NCI-H2107 (cell line): Measurements from ENCODE around the gene ATP5MC2.
"Not testable (repeated sequence)": the region's sequence is repeated elsewhere in the genome, so short reads cannot be mapped to it uniquely, and the experiment has no call there.

Source experiments
- DNase-seq: peaks from one replicate; lab custom pipeline; 2025; lab: John Stamatoyannopoulos, UW

Gene ATP5MC2

DNA sequence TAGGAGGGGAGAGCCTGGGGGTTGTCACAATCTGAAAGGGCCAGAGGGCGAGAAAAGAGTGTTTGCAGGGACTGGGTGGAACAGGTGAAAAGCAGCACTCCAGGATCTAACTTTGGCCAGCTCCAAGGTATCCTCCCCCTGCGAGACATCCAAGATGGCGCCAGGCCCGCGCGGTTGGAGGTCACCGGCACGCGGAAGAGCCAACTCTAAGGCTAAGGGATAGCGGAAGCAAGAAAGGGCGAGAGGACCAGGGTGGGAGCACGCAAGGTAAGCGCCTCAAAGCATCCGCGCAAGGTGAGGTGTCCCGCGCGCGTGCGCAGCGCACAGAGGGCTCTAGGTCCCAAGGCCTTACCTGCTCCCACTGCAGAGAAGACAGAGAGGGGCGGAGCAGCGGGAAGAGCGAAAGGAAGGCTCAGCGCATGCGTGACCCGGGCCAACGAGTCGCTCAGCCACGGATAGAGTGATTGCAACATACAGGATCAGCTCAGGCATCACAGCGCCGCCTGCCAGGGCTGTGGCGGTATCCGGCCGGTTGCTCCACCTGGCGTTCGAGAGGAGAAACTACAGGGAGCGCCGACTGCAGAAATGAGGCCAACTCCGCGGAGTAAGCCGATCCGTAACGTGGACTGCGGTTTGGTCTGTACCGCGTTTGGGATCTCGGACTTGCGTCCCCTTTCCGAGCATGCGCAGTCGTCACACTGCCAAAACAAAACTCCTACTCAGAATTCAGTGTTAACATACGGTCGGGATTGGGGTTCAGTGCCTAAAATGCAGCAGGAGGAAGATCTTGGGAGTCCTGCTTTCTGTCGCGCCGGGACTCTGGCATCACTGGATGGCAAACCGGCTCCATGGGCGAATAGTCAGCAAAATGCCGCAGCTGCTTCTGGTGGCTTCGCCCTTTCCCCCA, at the start of gene ATP5MC2:
ATP5MC2 (minus strand) TSS at position 383 of the 907 bp plus-strand sequence. CDS start 3,469 bp downstream, outside the sequence.
- peak; percentile 95 for DNase-seq

DNA sequence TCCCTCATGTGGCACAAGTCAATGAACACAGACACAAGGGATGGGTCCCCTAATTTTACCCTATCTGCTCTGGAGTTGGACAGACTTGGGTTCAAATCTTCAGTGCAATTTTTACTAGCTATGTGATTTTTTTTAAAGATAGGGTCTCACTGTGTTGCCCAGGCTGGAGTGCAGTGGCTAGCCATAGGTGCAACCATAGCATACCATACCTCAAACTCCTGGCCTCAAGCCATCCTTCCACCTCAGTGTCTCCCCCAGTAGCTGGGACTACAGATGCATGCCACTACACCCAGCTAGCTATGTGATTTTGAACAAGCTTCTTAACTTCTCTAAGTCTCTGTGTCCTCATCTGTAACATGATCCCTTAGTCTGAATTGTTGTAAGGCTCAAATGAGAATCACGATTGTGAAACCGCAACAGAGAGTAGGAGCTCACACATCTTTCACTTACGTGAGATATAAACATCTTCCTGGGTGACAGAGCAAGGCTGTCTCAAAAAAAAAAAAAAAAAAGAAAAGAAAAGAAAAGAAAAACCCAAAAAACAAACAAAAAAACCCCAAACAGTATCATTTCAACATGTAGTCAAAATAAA, 46.7 kb upstream of the ATP5MC2 start:
- no peak for DNase-seq

DNA sequence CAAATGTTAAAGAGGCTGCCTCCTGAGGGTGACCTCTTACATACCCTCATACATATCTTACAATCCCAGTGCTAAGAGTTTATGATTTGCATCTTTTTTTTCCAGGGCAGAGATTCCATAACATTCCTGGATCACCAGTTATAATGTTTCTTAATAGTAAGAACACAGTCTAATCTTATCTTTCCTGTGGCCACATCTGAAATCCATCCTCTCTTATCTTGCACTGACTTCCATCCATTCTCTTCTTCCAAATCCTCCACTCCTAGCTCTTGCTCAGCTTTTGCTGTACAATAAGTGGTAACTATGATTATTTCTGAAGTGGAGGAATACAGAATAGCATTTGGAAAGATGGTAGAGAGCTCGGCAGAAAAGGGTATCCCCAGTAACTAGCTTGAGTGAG, 45.1 kb upstream of the ATP5MC2 start:
- no peak for DNase-seq

DNA sequence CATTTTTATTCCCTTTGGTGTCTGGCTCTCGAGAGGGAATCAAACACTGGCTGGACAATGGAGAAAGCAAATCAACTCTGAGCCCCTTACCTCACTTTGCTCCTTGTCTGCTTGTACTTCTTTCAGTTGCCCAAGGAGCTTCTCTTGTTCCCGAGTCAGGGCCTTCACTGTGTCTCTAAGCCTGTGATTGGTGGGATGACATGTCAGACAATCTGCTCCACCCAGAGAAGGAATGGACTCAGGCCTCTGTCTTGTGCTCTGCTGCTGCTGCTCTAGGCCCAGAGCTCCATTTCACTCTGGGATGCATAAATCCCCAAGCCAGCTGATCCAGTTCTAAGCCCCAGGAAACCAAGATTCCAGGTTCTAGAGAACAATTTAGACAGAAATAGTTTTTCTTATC, 43.8 kb upstream of the ATP5MC2 start:
- DNase-seq, result no peak

DNA sequence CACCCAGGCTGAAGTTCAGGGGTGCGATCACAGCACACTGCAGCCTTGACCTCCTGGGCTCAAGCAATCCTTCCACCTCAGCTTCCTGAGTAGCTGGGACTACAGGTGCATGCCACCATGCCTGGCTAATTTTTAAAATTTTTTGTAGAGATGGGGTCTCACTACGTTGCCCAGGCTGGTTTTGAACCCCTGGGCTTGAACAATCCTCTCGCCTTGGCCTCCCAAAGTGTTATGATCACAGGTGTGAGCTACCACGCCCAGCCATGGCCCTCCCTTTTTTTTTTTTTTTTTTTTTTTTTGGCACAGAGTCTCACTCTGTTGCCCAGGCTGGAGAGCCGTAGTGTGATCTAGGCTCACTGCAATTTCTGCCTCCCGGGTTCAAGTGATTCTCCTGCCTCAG, 42.7 kb upstream of the ATP5MC2 start:
- DNase-seq, result not testable (repeated sequence)

DNA sequence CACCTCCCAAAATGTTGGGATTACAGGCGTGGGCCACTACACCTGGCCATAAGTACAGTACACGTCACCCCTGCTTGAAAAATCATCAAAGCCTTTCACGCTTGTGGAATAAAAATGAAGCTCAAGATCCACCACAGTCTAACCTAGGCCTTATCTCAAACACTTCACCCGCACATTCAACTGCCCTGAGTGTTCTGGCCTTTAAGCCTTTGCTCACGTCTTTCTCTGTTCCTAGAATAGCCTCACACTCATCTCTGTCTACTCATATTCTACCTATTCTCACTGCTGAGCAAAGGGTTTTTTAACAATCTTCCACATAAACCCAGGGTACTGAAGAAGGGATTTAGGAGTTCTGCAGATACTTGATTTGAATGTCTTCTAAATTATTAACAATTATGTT, 41.4 kb upstream of the ATP5MC2 start:
- DNase-seq, result no peak

DNA sequence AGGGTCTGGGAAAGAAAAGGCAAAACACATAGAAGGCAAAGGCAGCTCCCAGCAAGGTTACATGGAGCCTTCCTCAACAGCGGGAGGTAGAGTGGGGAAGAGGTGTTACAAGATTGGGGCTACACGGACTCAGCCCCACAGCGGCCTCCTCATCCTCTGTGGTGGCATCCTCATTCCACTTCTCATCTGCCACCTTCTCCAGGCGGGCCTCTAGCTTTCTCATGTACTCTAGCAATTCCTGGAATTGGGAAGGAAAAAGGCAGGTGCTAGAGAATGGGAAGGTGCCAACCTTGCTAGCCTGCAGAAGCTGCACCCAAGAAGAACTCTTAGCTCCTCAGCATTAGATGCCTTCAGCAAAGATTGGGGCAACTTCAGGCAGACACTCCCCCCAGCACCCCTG, 38.1 kb upstream of the ATP5MC2 start:
- DNase-seq, result no peak

DNA sequence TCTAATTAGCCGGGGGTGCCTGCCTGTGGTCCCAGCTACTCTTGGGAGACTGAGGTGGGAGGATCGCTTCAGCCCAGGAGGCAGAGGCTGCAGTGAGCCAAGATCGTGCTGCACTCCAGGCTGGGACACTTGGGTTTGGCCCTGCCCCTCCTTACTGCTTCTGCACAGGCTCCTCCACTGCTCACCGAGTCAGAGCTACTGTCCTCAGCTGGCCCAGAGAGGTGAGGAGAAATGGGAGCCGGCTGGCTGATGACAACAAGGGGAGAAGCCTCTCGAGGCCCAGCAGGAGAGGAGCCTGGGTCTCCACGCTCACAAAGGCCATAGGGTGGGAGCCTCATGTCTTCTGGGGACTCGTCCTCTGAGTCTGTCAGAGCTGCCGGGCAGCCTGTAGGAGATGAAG, 37.6 kb upstream of the ATP5MC2 start:
- DNase-seq, result no peak

DNA sequence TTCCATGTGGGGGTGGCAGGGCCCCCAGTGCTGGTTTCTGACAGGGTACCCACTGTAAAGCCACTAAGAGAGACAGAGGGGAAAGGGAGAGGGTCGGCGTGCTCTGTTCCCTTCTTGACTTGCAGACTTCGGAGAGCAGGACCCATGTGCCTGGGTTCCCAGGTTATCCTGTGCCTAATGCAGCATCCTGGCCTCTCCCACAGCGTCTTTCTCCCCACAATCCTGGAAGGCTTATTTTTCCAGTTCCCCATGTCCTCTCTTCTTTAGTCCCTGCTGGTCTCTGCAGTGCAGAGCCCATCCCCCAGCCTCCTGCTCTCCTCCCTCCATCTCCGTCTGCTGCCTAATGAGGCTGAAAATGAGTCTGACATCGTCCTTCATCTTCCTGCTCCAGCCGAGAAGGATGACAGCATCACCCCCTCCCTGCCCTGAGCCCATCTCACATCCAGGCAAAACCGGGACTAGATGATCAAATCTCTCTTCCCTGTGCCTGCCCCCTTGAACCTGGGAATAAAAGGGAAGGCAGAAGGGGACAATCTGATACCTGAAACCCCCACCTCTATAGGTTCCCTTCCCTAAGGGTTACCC, 36.3 kb upstream of the ATP5MC2 start:
- DNase-seq, result no peak

DNA sequence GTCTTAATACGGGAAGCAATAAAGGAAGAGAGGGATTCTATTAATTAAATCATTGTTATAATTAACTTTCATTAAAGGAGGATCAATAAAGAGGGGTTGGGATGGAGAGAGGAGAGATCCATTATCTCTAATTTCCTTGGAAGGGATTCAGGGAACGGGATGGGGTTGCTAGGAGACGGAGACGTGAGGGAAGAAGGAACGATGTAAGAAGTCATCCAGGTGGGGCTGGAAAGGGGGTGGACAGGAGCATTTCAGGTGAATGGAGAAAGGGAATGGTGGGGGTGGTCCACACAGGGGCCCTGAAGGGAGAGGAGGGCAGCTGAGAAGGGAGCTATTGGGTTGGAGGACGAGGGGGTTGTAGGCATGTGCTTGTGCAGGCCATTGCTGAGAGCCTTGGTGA, 34.2 kb upstream of the ATP5MC2 start:
- DNase-seq, result no peak

DNA sequence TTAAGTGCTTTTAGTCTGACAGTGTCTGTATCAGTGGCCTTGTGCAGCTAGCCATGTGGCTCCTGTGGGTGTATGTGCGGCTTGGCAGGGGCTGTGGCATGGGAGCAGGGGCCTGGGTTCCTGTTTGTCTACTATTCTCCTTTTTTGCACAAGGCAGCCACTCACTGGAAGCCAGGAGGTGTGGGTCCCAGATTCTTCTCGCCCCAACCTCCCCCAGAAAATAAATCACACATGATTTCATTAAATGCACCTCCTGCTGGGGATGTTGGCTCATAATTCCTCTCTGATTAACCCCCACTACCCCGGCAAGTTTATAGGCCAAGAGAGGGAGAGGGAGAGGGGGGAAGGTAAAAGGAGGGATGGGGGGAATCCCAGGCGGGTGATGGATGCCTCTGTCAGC, 33.8 kb upstream of the ATP5MC2 start:
- no peak for DNase-seq

DNA sequence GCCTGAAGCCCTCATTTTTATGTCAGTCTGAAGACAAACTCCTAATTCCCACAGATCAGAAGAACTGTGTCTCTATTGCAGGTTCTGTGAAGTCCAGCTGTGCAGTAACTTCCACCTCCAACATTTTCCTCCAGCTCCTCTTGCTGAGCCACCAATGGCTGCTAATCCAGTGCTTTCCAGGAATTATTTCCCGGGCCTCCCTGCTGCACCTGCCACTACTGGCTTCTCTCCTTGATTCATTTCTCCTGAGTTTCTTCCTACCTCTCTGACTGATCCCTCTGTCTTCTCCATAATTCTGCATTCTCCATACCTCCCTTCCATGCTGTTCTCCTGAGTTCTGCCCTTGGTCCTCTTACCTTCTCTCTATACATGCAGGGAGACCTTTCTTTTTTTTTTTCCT, 30.2 kb upstream of the ATP5MC2 start:
- DNase-seq, result no peak

DNA sequence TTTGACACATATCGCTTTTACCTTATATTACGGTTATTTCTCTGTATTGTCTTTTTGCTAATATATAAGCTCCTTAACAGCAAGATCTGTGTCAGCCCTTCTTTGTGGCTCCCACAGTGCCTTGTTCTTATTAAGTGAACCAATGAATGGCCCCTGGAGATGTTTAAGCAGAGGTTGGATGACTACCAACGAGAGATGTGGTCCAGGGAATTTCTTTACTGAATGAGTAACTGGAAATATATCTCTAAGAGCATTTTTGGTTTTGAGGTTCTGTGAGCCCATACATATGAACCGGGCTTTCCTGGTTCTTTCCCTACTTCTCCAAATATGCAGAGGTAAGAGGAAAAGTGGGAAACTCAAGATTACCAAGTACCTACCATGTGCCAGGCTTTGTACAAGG, 27.9 kb upstream of the ATP5MC2 start:
- no peak for DNase-seq

DNA sequence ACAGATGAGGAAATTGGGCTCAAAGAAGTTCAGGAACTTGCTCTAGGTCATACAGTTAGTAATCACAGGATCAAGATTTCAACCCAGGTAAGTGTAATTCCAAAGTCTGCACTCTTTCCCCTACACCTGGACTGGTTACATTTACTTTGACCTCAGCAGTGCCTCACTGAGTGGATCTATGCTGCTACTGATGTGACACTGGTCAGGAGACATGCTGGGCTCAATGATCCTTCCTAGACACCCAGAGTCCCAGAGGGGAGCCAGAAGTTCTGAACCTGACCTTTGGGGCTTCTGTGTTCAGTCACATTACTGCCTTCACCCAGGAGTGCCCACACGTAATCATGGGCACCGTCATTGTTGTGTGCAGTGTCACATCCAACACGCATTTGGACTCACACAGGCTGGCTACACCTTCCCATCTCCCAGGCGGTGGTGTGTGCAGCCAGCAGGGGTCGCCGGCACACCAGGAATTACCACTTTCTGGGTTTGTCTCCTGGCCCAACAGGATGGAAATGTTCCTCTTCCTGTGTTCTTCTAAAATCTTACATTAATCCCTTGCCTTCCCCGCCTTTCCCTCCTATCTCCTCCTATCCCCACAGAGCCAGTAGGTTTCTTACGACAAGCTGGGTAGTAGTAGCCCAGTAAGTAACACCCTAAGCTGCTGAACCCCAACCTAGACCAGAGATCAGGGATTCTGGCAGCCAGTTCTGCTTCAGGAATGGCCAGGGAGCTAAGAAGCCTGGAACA, 25.8 kb upstream of the ATP5MC2 start:
- peak; percentile 50 for DNase-seq

DNA sequence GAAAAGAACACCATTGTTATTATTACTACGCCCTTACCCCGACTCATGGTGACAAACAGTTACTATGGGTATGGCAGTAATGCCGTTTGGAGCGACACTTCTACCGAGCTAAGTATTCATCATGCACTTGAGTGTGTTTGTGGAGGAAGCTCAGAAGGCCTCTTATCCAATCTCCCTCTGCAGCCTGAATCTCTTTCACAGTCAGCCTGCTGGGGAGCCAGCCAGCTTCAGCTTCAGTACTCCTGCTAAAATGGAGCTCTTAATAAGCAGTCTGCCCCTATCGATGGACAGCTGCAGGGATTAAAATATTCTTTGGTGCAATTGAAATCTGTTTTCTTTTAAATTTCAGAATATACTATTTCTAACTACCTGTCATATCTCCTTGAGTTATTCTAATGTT, 24.7 kb upstream of the ATP5MC2 start:
- DNase-seq, result no peak

DNA sequence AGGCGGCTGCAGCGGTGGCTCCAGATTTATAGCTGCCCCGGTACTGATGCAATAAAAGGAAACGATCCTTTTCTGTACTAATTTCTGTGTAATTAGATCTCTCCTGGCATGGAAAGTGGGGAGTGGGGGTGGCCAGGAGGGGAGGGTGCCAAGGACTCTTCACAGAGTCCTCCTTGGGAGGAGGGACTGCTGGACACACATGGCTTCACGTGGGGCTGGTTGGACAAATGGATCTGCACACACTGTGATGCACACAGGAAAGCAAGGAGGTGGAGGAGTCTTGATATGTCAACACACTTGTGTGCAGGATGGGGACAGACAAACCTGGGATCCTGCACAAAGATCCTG, 23.8 kb upstream of the ATP5MC2 start:
- no peak for DNase-seq

DNA sequence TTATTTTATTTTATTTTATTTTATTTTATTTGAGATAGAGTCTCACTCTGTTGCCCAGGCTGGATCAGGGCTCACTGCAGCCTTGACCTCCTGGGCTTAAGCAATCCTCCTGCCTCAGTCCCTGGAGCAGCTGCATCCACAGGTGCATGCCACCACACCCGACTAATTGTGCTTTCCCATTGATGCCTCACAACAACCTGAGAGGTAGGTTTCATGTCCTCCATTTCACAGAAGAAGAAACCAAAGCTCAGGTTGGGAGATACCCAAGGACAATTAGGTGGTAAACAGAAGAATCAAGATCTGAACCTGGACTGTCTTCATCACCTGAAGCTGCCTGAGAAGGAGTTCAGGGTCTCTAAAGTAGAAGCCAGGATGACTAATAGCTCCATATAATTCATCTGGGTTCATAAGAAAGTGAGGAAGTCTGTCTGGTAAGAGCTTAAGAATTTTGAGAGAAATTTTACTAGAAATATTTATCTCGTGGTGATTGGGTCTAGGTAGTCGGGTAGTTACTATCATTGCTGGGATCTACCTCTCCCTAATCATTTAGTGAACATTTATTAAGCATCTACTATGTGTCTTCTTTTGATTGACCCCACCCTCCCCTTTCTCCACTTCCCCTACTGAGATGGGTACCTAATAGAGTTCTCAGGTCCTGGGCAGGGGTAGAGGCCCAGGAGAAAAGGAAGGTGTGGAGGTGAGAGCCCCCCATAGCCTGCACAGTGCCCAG, 23.2 kb upstream of the ATP5MC2 start:
- DNase-seq, result no peak

DNA sequence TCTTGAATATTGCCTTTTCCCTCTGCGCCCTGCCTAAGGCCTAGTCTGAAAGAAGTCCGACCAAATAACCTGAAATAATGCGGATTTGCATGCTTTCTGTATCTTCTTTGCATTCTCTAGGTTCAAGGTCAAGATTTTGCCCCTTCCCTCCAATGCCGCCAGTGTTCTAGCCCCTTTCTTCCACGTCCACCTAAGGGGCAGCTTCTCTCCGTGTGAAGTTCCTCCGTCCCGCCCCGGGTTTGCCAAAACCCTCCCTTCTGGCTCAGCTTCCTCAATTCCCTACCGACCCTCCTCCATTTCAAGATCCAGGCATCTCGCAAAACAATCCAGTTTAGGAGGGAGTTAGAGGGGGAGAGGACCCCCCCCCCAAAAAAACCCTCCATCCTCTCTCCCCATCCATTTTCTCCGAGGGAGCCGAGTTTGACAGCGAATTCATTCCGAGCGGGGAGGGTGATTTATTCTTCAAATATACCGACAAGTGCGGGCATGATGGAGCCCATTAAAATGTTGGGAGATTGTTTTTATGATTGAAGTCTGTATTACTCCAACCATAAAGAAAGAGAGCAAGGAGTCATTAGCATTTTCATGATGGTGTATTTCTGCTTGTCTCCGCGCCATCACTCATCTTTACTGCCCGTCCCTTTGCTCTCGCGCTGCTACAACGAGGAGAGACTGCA, 20.9 kb upstream of the ATP5MC2 start:
- no peak for DNase-seq

DNA sequence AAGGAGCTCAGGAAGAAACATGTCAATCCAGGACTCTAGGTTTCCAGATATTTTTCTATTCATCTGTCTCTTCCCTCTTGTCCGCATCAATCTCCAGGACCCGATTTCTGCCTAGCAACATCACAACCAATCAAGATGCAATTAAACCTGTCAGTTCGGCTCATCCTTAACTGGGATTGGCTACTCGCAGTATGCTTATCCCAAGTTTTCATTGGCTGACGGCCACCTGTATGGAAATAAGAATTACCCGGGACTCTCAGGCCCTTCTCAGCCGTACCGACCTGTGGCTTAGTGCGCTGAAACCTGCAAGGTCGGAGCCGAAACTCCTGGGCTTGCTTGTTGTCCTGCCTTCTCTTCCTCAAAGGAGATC, 20.4 kb upstream of the ATP5MC2 start:
- peak; percentile 93 for DNase-seq

DNA sequence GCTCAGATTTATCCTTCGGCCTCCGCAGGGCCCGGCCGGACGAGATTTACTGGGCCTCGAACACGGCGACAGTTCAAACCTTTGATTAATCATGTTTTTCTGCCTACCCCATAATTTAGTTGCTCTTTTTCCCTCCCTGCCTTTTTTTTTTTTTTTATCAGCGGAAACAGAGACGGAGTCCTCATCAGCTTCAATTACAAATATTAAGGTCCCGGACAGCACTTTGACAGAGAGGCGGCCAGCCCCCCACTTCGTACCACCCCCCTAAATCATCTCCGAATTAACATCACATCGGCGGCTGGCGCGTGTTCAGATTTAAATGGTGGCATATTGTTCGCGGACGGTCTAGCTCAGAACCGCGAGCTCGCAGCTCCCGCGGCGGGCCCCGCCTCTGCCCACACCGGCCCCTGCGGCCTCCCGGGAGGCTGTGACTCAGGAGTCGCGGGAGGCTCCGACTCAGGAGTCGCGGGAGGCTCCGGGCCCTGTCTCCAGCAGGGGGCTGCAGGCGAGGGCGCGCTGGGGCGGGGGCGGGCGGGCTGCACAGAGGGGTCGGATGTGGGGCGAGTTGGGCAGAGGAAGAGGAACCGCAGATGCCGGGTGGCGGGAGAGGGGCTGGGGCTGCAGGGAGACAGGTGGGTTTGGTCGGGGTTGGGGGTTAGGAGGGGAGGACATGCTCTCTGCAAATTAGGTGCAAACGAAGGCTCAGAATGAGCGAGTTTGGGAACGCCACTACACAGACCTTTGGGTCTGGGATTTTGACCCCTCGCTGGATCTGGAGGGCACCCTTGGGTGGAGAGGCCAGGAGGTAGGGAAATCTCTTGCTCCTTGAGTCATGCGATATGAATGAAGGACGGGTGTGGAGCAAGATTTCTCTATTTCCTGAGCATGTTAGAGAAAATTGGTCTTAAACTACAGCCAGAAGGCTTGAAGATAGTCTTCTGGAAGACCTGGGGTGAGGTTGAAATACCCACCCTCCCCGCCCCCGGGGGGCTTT, 19.6 kb upstream of the ATP5MC2 start:
- DNase-seq, result no peak
